Esophagus squamous epithelium (tissue), 5 donors: ENCODE data around the gene LIPJ. TPM values are rescaled to one million over a fixed set of nuclear protein-coding genes. Genes with fewer than 3 reads are reported as not detected.
A peak's percentile ranks its signal among the peaks of the same experiment; 100 is the strongest.

Source experiments
- DNase-seq: peaks from one replicate; lab custom pipeline; 2025; lab: John Stamatoyannopoulos, UW
- H3K27ac ChIP-seq, 4 donors: fragments of 200-600 bp; sonication (generic); one replicate each; pipeline ENCODE4 v1.5.1; 2016 to 2019; ENCODE audit warnings: mild to moderate bottlenecking in 1 of 4
- H3K27me3 ChIP-seq, 4 donors: fragments of 200-600 bp; sonication (generic); 1 replicate in 3 of 4; 2 replicates in 1 of 4; pipeline versions ENCODE4 v1.5.1 to v1.6.0; 2017 to 2021; ENCODE audit warnings: antibody characterized with exemption in 1 of 4
- H3K36me3 ChIP-seq, 3 donors: fragments of 200-600 bp; sonication (generic); one replicate each; pipeline ENCODE4 v1.5.1; 2016 to 2019
- H3K4me1 ChIP-seq, 3 donors: fragments of 200-600 bp; sonication (generic); one replicate each; pipeline ENCODE4 v1.5.1; 2017 to 2019
- H3K4me3 ChIP-seq, 4 donors: fragments of 200-600 bp; sonication (generic); 1 replicate in 3 of 4; 2 replicates in 1 of 4; pipeline ENCODE4 v1.5.1; 2016 to 2019; ENCODE audit warnings: mild to moderate bottlenecking in 2 of 4, moderate library complexity in 1 of 4
- H3K9me3 ChIP-seq, 3 donors: fragments of 200-600 bp; sonication (generic); one replicate each; pipeline ENCODE4 v1.5.1; 2016 to 2019
- POLR2A ChIP-seq, 4 donors: fragments of 450-650 bp; IDR thresholded peaks; one replicate each; pipeline ENCODE4 v1.6.1; 2017; ENCODE audit warnings: antibody characterized with exemption in 4 of 4, mild to moderate bottlenecking in 4 of 4, moderate library complexity in 3 of 4
- WGBS, 2 donors: methylation state at CpG; one replicate each; pipeline ENCODE4 v1.1.5; 2018; 5-methylcytosine and 5-hydroxymethylcytosine counted together
- intact Hi-C: fragments of 100-400 bp; cut with DNase I; formaldehyde crosslinking; loops from one replicate; pipeline ENCODE4 v1.15.0; 2022
- total RNA-seq, 4 donors: library from RNA; depleted of rRNA; stranded (reverse); fragments of >200 nt; gene quantifications; one replicate each; pipeline ENCODE4 v1.1.0, GENCODE V29; 2016
- TF ChIP-seq, protein P1 (sequence below), 6 experiments: fragments of 450-650 bp in 4 of 6; fragments of 200-600 bp in 2 of 6; sonication (generic) in 2 of 6; IDR thresholded peaks; one replicate each; pipeline ENCODE4 v1.5.1; 2016 to 2019; ENCODE audit warnings: antibody characterized with exemption in 6 of 6, mild to moderate bottlenecking in 4 of 6, moderate library complexity in 4 of 6
- donor health status: DM: yes; HTN: yes; CAD: no.

Gene LIPJ, protein sequence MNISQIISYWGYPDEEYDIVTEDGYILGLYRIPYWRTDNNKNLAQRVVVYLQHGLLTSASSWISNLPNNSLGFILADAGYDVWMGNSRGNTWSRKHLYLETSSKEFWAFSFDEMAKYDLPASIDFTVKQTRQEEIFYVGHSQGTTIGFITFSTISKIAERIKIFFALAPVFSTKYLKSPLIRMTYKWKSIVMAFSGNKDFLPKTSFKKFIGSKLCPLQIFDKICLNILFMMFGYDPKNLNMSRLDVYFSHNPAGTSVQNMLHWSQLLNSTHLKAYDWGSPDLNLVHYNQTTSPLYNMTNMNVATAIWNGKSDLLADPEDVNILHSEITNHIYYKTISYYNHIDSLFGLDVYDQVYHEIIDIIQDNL
- under 1 TPM in 1 of 4 donors, not detected in 3; 0.19 TPM for total RNA-seq

DNA sequence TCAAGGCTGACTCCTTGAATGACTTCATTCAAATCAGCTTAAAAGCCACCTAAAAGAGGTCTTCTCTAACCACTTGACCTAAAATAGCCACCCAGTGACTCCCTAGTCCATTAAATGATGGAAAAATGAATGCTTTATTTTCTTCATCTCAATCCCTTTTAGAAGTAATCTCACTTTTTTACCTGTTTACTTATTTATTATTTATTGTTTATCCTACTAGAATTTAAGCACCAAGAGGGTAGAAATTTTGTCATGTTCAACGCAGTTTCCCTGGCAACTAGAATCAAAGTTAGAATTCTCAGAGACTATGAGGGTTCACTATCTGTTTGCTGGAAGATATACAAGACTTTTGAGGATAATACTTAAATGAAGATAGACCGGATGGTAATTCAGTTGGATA lies at the start of gene LIPJ:
TSS of gene LIPJ (plus strand) at position 301 of the 400 bp plus-strand sequence. CDS start 3,926 bp downstream, outside the sequence.
- intact Hi-C loops: no loop called here
- Histone ChIP-seq H3K4me3 (no peak within 1 kb of the TSS), H3K27ac (no peak within 1 kb of the TSS), H3K36me3 (no peaks in the 10 kb centered on the region), H3K4me1 (peaks cover 0 to 16% (median 0%) of the 10 kb centered on the region in 3 donors), H3K9me3 (no peaks in the 10 kb centered on the region), H3K27me3 (no peaks in the 10 kb centered on the region)
- TF ChIP-seq, protein P1, sequence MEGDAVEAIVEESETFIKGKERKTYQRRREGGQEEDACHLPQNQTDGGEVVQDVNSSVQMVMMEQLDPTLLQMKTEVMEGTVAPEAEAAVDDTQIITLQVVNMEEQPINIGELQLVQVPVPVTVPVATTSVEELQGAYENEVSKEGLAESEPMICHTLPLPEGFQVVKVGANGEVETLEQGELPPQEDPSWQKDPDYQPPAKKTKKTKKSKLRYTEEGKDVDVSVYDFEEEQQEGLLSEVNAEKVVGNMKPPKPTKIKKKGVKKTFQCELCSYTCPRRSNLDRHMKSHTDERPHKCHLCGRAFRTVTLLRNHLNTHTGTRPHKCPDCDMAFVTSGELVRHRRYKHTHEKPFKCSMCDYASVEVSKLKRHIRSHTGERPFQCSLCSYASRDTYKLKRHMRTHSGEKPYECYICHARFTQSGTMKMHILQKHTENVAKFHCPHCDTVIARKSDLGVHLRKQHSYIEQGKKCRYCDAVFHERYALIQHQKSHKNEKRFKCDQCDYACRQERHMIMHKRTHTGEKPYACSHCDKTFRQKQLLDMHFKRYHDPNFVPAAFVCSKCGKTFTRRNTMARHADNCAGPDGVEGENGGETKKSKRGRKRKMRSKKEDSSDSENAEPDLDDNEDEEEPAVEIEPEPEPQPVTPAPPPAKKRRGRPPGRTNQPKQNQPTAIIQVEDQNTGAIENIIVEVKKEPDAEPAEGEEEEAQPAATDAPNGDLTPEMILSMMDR (IDR thresholded peaks at IDR 0.05): no peak
- no peak for TF ChIP-seq POLR2A (IDR thresholded peaks at IDR 0.05)
- 86 to 97% methylated on average over 2 of the region's 2 CpGs for WGBS, 2 donors
- no peak for DNase-seq

DNA sequence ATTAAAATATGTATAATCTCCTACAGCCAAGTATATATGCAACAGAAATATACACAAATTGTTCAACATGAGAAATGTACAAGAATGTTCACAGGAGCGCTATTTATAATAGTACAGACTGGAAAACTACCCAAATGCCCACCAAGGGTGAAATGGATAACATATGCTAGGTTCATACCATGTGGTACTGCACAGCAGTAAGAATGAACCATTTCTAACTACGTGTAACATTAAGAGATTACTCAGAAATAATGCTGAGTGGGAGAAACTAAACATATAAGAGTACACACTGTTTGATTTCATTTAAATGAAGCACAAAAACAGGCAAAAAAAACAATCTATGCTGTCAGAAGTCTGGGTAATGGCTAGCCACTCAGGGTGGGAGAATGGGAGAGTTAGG lies 49.2 kb upstream of the LIPJ start:
- Histone ChIP-seq H3K4me3 (no peak overlapping the region), H3K9me3 (no peaks in the 10 kb centered on the region), H3K4me1 (peaks cover 0 to 31% (median 9%) of the 10 kb centered on the region in 3 donors), H3K36me3 (no peaks in the 10 kb centered on the region), H3K27me3 (no peaks in the 10 kb centered on the region), H3K27ac (no peak overlapping the region)
- intact Hi-C loops: no loop called here
- no peak for DNase-seq
- WGBS, 2 donors: 74 to 83% methylated on average over 2 of the region's 2 CpGs
- TF ChIP-seq, protein P1 (IDR thresholded peaks at IDR 0.05): no peak
- no peak for TF ChIP-seq POLR2A (IDR thresholded peaks at IDR 0.05)

GRCh38 chr10:88538048-88538447 lies 48.5 kb upstream of the LIPJ start:
- Histone ChIP-seq H3K9me3 (no peaks in the 10 kb centered on the region), H3K27me3 (no peaks in the 10 kb centered on the region), H3K4me1 (peaks cover 0 to 35% (median 10%) of the 10 kb centered on the region in 3 donors), H3K4me3 (no peak overlapping the region), H3K36me3 (no peaks in the 10 kb centered on the region), H3K27ac (peak overlapping the region in 2 of 4 donors; percentile 13 to 19)
- DNase-seq: no peak
- intact Hi-C loops: no loop called here
- WGBS, 2 donors: 34 to 44% methylated on average over 2 of the region's 2 CpGs
- TF ChIP-seq POLR2A (IDR thresholded peaks at IDR 0.05): no peak
- TF ChIP-seq, protein P1 (IDR thresholded peaks at IDR 0.05): no peak

DNA sequence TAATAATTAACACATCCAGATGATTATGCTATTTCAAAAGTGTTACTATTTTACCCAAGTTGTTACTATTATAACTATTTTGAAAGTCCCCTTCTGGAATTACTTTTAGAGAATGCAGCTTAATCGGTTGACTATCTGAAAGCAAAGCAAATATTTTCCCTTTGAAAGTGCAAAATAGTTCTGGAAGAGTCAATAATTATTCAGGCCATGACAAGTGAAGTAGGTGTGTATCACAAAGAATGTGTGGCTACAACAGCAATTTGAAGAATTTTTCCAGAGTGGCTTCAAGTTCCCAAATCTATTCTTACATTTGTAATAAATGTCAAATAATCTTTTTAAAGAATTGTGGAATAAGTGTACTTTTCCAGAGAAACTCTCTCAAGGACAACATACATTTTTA lies 46.2 kb upstream of the LIPJ start:
- intact Hi-C loops: no loop called here
- peak overlapping the region in 2 of 4 donors; percentile 78 to 82 for H3K27ac ChIP-seq
- 41 to 55% methylated on average over 1 of the region's 1 CpG for WGBS, 2 donors

More for the DNA sequence above, 46.2 kb upstream of the LIPJ start:
- Histone ChIP-seq H3K9me3 (no peaks in the 10 kb centered on the region), H3K27me3 (no peaks in the 10 kb centered on the region), H3K36me3 (no peaks in the 10 kb centered on the region), H3K4me3 (no peak overlapping the region), H3K4me1 (peaks cover 0 to 35% (median 10%) of the 10 kb centered on the region in 3 donors)
- no peak for DNase-seq
- no peak for TF ChIP-seq POLR2A (IDR thresholded peaks at IDR 0.05)
- TF ChIP-seq, protein P1 (IDR thresholded peaks at IDR 0.05): no peak
